Fibroblast of pulmonary artery (primary cell): Measurements from ENCODE around the gene CXCL1.
A peak's percentile ranks its signal among the peaks of the same experiment; 100 is the strongest.

Experiments
- DNase-seq: peaks from one replicate; pipeline ENCODE4 v3.0.0-alpha.2; 2010; ENCODE audit warnings: low read depth
- H3K4me3 ChIP-seq: replicated peaks from 2 replicates; pipeline ENCODE4 v1.5.1; 2011; ENCODE audit warnings: low read depth, mild to moderate bottlenecking, control low read depth, low read length, moderate library complexity
- CTCF ChIP-seq: IDR thresholded peaks from 2 replicates; pipeline ENCODE4 v1.5.1; 2011; ENCODE audit warnings: mild to moderate bottlenecking, control low read depth, low read length, inconsistent platforms; ENCODE audit errors: missing control alignments

The CXCL1 gene

GRCh38 chr4:73891326-73891725 is 22.1 kb downstream of the CXCL1 start:
- H3K4me3 ChIP-seq, result no peak overlapping the region
- DNase-seq, result peak; percentile 46

GRCh38 chr4:73891739-73892405 is 22.7 kb downstream of the CXCL1 start:
- H3K4me3 ChIP-seq, result no peak overlapping the region
- peak; percentile 95 for DNase-seq

More at GRCh38 chr4:73891326-73891725, 22.1 kb downstream of the CXCL1 start:
- no peak for TF ChIP-seq CTCF

GRCh38 chr4:73892966-73893365 is 23.8 kb downstream of the CXCL1 start:
- H3K4me3 ChIP-seq, result no peak overlapping the region
- no peak for DNase-seq
- no peak for TF ChIP-seq CTCF

More at GRCh38 chr4:73891739-73892405, 22.7 kb downstream of the CXCL1 start:
- no peak for TF ChIP-seq CTCF

- DNase-seq, result no peak
- no peak overlapping the region for H3K4me3 ChIP-seq
- TF ChIP-seq CTCF, result no peak
These were observed 24.8 kb downstream of the CXCL1 start for GRCh38 chr4:73894001-73894400.

GRCh38 chr4:73895201-73896175 is 26.3 kb downstream of the CXCL1 start:
- peak; percentile 66 for DNase-seq
- no peak overlapping the region for H3K4me3 ChIP-seq
- TF ChIP-seq CTCF, result no peak

- DNase-seq, result no peak
- no peak overlapping the region for H3K4me3 ChIP-seq
- no peak for TF ChIP-seq CTCF
These were observed 27.2 kb downstream of the CXCL1 start for GRCh38 chr4:73896416-73896815.
